ENCODE results near the gene ANK3. TPM values are rescaled to one million over a fixed set of nuclear protein-coding genes. Genes with fewer than 3 reads are reported as not detected.

Gene ANK3
- total and polyA plus RNA-seq, 2 donors (not counting 3 experiments of a cell fraction or from before 2014, with no cell fraction given) = 0.88 to 8.5 TPM

DNA sequence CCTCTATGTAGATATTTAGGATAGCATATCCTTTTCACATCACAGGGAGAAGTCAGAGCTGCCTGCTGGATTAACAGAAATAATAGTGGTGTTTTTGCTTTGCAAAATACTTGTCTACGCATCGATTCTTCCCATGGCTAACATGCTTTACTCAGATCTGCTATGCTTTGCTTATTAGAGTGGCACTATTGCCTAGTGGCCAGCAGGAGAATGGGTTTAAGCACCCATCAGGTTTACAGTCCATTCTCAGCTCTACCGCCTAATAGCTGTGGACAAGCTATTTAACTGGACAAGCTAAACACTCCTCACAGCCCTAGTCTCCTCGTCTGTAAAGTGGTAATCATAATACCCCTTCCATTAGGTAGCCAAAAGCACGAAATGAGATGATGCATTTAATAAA lies 265.1 kb downstream of the ANK3 start:
- FAIRE-seq = no peak

More for the DNA sequence above, 265.1 kb downstream of the ANK3 start:
- CTCF ChIA-PET = interaction anchor here (1.4 kb wide), 1 partner anchor 79 kb away, joined by 4 read pairs; no protein-coding TSS in a partner anchor
- dilution Hi-C loops (cut with MboI; ENCODE audit: extremely low pct_ligation_motif_present, low sequenced_read_pairs) = no loop called here
- Histone ChIP-seq H3K9ac (replicated peaks; ENCODE audit: extremely low read depth, insufficient read depth, low read length) (no peak overlapping the region), H3K79me2 (ENCODE audit: control insufficient read depth, insufficient read depth, low read length) (no peaks in the 10 kb centered on the region), H4K20me1 (replicated peaks; ENCODE audit: control insufficient read depth, extremely low read depth, insufficient read depth, low read length) (no peaks in the 10 kb centered on the region), H3K9me1 (replicated peaks; ENCODE audit: control insufficient read depth, extremely low read depth, insufficient read depth, low read length) (no peaks in the 10 kb centered on the region), H3K4me1 (ENCODE audit: control insufficient read depth, extremely low read depth, insufficient read depth, low read length) (peaks cover 11% of the 10 kb centered on the region), H3K4me3 (replicated peaks in 1 of 3; ENCODE audit: insufficient read depth in 1 of 3, low read depth in 1 of 3, low read length in 3 of 3) (no peak overlapping the region), H3K4me2 (ENCODE audit: insufficient read depth, low read length) (no peak overlapping the region), H3K36me3 (ENCODE audit: control insufficient read depth in 2 of 2, extremely low read depth in 1 of 2, insufficient read depth in 2 of 2, low read length in 2 of 2) (no peaks in the 10 kb centered on the region), H3K9me3 (replicated peaks; ENCODE audit: control insufficient read depth, insufficient read depth, low read length) (no peaks in the 10 kb centered on the region), H3K27ac (ENCODE audit: insufficient read depth, low read depth, low read length) (no peak overlapping the region), H2AFZ (ENCODE audit: low read depth, low read length) (no peak overlapping the region), H3K27me3 (ENCODE audit: control insufficient read depth in 2 of 2, insufficient read depth in 2 of 2, low read length in 2 of 2) (no peaks in the 10 kb centered on the region)
- intact Hi-C loops (cut with micrococcal nuclease) = no loop called here
- no peak for DNase-seq (ENCODE audit: low read depth, low spot score)
- no peak for TF ChIP-seq POLR2A (IDR thresholded peaks at IDR 0.05; ENCODE audit: low read depth, low read length)
- no peak for TF ChIP-seq JUN (IDR thresholded peaks at IDR 0.05; ENCODE audit: borderline replicate concordance, insufficient read depth, insufficient read length, low read depth)
- no peak for TF ChIP-seq POLR2AphosphoS5 (IDR thresholded peaks at IDR 0.05; ENCODE audit: insufficient read depth, low read depth, low read length)
- TF ChIP-seq, protein P1, sequence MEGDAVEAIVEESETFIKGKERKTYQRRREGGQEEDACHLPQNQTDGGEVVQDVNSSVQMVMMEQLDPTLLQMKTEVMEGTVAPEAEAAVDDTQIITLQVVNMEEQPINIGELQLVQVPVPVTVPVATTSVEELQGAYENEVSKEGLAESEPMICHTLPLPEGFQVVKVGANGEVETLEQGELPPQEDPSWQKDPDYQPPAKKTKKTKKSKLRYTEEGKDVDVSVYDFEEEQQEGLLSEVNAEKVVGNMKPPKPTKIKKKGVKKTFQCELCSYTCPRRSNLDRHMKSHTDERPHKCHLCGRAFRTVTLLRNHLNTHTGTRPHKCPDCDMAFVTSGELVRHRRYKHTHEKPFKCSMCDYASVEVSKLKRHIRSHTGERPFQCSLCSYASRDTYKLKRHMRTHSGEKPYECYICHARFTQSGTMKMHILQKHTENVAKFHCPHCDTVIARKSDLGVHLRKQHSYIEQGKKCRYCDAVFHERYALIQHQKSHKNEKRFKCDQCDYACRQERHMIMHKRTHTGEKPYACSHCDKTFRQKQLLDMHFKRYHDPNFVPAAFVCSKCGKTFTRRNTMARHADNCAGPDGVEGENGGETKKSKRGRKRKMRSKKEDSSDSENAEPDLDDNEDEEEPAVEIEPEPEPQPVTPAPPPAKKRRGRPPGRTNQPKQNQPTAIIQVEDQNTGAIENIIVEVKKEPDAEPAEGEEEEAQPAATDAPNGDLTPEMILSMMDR (IDR thresholded peaks at IDR 0.05; ENCODE audit: extremely low read depth in 1 of 2, insufficient read depth in 1 of 2, low read depth in 1 of 2, low read length in 2 of 2) = no peak
- no peak for TF ChIP-seq EZH2 (IDR thresholded peaks at IDR 0.05; ENCODE audit: borderline replicate concordance, low read depth, low read length, severe bottlenecking)
- no peak for TF ChIP-seq GATA2 (IDR thresholded peaks at IDR 0.05; ENCODE audit: insufficient read depth, insufficient read length, low read depth, low read length)
- no peak for TF ChIP-seq FOS (IDR thresholded peaks at IDR 0.05; ENCODE audit: borderline replicate concordance, insufficient read depth, low read length)
- TF ChIP-seq, protein P2, sequence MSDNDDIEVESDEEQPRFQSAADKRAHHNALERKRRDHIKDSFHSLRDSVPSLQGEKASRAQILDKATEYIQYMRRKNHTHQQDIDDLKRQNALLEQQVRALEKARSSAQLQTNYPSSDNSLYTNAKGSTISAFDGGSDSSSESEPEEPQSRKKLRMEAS (IDR thresholded peaks at IDR 0.05; ENCODE audit: insufficient read depth, insufficient read length) = no peak
- POLR2A ChIA-PET = no interaction called here
- BruUV-seq (replicated peaks) = no TSS peak
